ENCODE results near the gene TRIM8.

The TRIM8 gene, protein sequence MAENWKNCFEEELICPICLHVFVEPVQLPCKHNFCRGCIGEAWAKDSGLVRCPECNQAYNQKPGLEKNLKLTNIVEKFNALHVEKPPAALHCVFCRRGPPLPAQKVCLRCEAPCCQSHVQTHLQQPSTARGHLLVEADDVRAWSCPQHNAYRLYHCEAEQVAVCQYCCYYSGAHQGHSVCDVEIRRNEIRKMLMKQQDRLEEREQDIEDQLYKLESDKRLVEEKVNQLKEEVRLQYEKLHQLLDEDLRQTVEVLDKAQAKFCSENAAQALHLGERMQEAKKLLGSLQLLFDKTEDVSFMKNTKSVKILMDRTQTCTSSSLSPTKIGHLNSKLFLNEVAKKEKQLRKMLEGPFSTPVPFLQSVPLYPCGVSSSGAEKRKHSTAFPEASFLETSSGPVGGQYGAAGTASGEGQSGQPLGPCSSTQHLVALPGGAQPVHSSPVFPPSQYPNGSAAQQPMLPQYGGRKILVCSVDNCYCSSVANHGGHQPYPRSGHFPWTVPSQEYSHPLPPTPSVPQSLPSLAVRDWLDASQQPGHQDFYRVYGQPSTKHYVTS

DNA sequence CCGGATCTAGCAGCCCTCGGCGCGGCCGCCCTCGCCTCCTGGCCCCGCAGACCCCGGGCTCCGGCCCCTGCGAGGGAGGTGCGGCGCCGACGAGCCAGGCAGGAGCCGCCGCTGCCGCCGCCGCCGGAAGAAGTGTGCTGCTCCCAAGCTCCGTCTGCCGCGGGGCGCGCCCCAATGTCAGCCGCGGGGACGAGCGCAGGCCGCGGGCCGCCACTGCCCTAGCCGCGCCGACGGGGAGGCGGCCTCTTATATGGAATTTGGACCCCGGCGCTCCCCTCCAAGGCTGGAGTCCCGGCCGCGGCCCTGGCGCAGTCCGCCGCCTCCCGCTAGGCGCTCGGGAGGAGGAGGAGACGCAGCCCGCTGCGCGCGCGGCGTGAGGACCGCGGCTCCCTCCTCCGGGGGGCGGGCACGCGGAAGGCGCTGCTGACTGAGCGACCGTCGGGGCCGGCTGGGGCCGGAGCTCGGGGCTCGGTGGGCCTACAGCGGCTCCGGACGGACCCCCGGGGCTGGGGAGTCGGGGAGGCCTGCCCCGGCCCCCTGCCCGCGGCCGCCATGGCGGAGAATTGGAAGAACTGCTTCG, at the start of gene TRIM8:
TRIM8 (plus strand) TSS at position 414 of the 580 bp plus-strand sequence; CDS start at position 553, 139 bp downstream.
- DNase-seq: peak; percentile 37

DNA sequence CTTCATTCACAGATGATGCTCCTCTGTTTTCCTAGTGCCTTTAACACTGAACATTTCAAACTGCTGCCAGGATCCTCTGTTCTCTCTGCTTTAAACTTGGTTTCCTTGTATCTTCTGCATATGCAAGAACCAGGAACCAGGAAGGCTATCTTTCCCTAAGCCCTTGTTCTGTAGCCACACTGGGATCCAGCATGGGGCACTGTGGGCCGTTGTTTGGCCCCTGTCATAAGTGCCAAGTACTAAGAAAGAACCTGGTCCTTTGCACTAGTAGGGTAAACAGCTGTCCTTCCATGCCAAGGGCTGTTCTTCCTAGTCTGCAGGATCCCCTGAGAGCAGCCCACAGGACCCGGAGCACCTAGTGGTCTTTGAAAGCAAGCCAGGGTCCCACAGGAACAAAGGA, 49.0 kb upstream of the TRIM8 start:
- DNase-seq: no peak

DNA sequence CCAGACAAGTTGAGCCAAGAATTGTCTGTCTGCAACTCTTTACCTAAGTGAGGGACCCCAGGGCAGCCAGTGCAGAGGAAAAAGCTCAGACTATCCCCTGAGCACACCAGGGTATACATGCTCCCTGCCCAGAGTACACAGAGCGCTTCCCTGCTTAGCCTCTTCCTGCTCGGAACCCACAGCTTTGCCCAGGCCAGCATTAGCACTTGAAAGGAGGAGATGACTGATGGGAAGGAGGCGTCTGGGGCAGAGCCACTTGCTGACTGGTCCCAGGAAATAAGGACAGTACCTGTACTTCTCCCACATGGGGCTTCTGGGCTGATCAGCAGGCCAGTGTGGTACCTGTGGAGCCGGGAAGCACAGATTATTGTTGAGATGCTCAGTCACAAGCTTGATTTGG, 48.4 kb upstream of the TRIM8 start:
- no peak for DNase-seq

DNA sequence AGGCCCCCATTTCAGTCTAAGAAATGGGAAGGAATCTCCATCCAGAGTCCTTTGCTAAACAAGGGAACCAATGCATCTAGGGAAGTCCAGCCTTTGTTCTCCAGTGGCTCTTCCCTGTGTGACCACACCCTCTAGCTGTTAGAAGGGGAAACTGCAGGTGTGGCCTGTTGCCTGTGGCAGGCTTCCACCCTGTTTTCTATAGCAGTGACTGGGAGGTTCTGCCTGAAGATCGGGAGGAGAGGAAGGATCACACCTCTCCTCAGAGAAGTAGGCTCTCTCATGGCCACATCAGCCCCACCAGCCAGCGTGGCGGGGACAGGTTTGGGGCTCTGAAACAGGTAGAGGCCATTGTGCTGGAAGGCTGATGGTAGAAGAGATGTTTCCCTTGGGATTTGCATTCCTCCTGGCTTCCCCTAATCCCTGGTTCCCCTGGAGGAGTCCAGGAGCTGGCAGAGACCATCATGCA, 47.7 kb upstream of the TRIM8 start:
- peak; percentile 22 for DNase-seq

DNA sequence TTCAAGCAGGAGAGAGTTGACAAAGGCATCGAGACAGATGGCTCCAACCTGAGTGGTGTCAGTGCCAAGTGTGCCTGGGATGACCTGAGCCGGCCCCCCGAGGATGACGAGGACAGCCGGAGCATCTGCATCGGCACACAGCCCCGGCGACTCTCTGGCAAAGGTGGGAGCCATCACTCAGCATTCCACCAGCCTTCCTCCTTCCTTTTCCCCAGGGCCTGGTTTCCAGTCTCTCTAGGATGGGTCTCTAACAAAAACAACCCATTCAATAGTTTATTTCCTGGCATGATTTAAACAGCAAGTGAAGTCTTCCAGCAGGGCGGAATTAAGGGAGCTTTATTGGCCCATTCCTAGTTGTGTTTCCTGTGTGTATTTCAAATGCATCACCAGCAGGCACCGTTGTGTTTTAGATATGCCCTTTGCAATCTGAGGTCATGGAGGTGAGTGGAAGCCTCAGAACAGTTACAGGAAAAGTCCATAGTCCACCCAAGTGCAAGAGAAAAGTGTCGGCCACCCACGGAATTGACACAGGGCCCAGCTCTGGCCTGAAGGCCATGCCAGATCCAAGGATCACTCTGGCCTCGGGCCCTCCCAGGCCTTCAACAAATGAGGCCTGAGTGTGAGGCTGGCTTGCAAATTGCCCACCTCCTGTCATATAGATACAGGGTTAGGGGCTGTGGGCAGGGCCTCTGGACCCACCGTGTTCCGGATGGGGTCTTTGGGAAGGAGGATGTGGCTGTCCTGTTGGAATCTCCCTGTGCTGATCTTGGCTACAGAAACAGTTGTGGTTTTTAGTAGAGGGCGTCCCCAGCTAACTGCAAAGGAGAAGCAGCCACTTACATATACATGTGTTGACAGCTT, 46.9 kb upstream of the TRIM8 start:
- no peak for DNase-seq

DNA sequence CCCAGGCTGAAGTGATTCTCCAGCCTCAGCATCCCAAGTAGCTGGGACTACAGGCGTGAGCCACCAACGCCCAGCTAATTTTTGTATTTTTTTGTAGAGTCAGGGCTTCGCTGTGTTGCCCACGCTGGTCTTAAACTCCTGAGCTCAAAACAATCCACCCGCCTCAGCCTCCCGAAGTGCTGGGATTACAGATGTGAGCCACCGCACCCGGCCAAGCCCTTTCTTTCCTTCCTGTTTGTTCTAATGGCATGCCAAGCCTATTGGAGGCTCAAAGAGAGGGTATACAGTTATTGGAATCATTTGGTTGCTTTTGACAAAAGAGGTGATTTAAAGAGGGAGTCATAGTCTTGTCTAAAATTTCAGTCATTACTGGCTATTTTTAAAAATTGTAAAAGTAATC, 46.0 kb upstream of the TRIM8 start:
- no peak for DNase-seq

DNA sequence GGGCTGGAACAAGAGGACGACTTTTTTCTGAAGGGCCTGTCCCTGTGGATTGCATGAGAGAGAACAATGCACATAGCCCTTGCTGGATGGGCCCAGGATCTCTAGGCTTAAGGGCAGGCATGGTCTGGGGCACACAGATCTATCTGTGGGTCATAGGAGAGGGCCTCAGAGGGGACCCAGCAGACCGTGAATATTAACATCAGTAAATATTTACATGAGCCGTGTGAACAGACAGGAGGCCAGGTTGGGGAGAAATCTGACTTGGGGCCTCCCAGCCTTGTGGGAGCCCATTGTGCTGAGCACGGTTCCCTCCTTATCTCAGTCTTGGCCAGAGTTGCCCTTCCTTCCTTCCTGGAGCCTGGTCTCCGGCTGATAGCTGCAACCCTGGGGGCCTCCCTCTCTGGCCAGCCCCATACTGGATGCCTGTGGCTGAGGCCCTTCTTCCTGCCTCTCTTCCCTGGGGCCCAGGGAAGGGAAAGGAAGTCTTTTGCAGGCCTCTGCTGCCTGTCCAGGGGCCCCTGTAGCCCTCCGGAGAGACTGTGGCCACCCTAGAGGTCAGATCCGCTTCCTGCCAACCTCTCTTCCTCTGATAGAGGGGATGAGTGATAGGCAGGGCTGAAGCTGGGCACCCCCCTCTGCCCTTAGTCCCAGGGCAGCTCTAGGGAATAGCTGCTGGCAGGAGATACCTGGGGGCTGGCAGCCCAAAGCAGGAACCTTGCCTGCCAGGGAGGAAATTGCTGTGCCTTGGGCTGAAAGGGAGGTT, 44.5 kb upstream of the TRIM8 start:
- no peak for DNase-seq

DNA sequence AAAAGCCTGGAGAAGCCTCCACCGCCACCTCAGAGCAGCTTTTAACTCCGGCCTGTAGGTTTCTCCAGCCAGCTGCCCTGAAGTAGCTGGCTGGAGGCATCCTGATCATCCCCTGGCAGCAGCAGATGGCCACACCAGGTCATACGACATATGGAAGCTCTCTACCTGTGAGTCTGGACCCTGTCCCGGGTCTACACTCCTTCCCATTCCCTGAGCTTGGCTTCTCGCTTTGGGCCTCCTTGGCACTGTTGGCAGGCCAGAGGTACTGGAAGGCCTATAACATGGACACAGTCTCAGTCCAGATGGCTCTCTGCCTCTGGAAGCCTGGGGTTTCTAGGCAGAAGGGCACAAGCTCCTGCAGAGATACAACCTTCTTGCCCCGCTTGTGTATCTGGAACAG, 43.5 kb upstream of the TRIM8 start:
- no peak for DNase-seq

DNA sequence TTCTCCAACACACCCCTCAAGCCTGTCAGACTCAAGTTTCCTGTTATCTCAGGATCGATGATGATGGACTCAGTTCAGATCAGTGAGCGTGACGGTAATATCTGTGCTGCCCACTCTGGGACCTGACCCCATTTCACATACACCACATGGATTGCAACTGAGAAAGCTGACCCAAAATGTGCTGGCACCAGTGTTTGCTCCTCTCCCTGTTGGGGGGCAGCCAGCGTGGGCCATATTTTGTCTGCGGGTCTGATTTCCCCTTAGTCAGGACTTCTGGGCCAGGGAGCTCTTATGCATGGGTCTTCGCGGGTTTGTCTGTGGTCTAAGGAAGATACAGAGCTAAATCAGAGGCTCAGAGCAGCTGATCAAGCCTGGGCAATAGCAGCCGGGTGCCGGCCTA, 42.6 kb upstream of the TRIM8 start:
- DNase-seq: no peak

DNA sequence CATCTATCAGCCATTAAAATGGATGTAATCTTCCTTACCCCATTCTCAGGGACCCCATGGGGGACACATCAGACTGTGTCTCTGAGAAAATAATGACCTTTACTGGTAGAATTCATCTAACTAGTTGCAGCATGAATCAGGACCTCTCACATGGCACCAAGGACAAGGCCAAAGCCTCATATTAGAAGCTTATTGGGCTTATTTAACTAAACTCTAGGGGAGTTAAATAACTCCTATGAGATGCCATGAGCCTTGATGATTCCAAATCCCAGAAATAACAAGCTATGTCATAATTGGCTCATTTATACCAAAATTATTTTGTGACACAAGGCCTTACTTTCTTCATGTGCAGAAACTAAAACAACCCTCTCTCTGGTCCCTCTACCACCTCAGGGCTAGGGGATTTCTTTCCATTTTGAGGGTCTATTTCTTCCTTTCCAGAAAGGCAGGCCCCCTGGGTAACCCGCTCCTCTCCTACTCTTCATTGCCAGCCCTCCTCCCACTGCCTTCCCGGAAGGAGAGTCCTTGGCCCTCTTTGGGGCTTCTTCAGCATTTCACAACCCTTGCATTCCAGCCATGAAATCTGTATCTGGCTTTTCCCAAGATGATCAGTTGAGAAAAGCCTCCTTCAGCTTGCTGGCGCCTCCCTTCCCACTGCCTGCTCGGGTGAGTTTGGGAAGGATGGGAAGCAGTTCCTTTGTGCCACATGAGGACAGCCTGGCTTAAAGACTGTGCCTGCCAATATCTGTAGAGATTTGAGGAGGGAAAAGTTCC, 41.8 kb upstream of the TRIM8 start:
- DNase-seq: no peak

DNA sequence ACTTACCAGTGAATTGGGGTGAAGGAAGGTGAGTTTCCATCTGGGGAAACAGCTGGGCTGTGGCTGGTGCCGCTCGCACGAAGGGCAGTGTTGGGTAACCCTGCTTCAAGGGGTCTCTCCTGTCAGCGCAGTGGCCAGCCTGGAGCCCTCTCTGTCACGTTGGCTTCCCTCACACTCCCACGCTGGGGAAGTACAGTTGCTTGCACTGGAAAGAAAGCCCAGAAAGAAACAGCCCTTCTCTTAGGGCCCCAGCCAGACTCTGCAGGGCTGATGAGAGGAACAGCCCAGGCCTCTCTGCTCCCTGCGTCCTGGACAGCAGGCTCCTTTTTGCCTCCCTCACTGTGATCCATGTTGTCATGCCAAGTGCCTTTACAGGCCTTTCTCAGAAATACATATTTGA, 40.3 kb upstream of the TRIM8 start:
- no peak for DNase-seq

DNA sequence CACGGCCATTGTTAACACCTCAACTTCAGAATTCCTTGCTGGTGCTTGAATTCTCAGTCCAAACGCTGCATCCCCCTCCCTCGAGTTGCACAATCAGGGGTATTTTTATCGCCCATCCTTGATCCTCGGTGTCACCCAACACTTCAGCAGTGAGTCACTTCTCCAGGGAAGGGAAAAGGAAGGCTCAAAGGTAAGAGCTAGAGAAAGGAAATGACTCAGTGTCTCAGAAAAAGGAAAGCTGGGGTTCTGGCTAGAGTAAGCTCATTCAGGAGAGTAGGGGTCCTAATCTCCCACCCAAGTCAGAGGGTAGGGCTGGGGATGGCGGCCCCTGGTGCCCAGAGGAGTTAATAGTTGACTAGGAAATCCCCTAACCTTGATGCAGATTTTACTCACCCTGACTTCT, 39.8 kb upstream of the TRIM8 start:
- DNase-seq: no peak

DNA sequence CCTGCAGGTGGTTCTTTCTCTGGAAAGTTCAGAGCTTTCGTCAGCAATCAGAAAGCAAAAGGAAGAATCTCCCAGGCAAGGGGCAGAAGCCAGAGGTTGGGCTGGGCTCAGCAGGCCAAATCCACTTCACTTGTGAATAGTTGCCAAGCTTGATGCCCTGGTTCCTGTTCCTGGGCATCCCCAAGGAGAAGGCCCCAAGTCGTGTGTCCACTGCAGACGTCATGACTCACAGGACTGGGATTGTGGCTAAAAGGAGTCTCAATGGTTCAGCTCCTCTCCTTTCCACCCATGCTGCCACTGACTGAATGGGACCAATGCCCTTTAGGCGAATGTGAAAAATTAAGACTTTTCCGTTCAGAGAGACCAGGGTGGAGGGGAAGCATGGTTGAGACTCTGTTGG, 38.6 kb upstream of the TRIM8 start:
- no peak for DNase-seq

DNA sequence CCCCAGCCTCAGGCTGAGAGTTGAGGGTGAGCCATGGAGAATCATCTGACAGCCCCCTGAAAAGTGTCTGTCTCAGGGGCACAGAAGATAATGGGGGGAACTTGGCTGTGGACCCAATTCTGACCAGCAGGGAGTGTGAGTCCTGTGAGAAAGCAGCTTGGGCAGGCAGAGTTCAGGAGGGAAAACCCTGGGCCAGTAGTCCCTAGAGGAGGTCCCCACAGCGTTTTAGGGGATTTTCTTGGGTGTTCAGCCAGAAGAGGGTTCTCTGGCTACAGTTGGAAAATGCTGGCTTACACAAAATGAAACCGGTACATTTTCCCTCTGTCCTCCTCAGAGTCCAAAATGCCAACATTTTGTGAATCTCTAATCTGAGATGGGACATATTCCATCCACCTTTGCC, 35.8 kb upstream of the TRIM8 start:
- DNase-seq: no peak

DNA sequence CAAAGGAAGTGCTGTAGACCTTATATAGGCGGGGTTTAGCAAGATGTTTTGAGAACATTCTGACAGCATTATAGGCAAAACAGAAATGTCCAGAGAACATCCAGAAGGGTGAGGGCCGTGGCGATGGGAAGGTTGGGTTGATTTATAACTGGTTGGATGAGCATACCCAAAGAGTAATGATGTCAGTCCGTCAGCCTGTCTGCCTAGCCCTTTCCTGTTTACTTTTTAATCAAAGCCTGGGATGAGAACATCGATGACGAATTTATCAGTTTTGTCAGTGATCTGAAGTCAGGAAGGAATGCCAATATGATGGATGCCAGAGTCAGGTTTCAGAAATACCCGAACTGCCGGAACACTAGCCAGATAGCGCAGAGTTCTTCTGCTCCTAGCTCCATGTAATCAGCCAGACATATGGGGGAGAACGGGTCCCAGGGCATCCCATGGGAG, 33.8 kb upstream of the TRIM8 start:
- peak; percentile 13 for DNase-seq

DNA sequence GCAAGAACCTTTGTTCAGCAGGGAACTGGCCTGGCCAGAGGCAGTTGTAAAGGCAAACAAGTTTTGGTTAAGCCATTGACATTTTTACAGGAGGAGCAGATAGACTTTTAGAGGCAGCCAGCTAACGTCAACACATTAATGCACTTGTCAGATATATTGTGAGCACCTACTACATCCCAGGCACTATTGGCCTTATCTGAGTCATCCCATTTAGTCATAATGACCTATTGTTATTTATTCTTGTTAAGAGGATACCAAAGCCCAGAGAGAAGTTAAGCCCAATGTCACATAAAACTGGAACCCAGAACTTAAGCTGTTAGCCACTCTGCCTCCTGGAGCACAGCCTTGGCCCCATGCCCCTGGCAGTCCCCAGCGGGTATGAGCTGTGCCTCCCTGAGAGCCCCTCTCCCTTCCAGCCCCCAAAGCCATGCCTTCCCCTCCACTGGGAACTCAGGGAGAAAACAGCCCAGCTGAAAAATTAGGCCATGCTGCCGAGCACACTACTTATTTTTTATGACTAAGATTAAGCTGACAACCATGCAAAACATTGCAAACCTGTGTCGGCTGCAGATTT, 32.7 kb upstream of the TRIM8 start:
- DNase-seq: no peak

DNA sequence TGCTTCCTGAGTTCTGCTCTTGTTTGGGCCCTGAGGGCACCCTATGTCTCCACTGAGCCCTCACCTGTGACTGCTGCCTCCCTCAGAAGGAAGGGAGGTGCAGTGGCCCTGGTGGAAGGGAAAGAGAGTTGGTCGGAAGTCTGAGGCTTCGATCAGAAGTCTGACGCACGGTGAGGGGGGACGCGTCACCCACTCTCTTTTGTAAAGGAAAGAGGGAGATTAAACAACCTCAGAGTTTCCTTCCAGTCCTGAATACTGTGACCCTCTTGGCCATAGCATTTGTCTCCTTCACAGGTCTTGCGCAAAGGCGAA, 31.4 kb upstream of the TRIM8 start:
- DNase-seq: peak; percentile 72

DNA sequence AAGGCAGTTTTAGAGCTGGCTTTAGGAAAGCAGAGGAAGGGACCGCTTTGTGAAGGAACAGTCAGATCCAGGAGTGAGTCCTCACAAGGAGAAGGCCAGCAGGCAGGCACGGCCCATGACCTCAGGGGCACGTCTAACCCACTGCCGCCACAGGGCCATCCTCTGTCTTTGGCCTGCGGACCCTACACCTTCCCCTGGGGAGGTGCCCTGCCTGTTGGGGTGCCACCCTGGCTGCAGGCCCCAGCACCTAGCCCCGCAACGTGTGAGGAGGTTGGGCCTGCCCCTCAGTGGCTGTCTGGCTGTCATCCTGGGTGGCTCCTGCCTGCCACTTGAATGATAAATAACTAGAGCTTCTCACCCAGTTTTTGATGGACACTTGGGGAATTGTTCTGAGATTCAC, 31.0 kb upstream of the TRIM8 start:
- peak; percentile 30 for DNase-seq

DNA sequence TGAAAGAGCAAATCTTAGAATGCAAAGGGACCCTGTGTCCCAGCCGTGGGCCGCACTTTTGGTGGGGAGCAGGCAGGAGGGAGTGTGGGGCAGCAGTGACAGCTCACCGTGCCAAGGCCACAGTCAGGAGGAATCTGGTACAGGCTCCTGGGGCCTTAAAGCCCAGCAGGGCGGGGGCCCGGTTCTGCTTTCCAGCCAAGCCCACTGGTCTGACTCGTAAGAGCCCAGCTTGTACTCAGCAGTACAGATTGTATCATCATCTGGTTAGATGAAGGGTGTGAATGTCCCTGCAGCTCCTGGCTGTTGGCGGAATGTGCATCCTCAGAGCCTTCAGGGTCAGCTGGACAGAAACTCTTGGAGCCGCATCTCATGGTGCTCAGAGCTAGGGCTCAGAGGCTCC, 30.5 kb upstream of the TRIM8 start:
- DNase-seq: no peak

DNA sequence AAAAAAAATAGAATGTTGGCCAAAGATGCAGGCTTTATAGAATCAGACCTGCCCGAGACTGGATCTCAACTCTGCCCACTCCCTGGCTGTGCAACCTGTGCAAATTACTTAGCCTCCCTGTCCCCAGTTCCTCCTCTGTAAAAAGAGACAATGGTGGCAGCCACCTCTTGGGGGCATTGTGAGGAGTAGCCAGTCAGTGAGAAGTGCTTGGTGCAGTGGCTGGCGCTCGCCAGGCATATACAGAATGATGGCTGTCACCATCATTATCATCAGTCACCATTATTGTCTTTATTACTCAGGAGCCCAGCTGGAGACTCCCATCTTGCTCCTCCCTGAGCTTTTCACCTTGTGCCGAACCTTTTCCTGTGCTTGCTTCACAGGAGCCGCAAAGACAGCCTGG, 29.4 kb upstream of the TRIM8 start:
- no peak for DNase-seq

DNA sequence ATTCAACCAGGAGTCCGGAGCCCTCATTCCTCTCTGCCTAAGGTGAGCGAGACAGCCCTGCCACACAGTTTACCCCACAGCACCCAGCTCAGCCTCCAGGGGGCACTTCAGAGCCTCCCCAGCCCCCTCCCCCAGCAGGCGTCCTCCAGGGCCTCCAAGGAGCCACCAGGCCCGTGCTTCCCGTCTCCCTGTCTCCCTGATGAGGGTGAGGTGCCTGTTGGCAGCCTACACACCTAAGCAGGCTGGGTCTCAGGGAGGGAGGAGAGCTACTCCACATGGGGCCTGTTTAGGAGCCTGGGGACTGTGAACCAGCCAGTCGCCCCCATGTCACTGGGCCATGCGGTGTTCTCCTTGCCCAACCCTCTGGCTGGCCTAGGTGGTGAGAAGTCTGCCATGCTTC, 28.9 kb upstream of the TRIM8 start:
- no peak for DNase-seq

Measured in CD4-positive, alpha-beta T cell treated with Interferon gamma for 1 hour (primary cell).